Ovary (tissue), 3 donors: ENCODE results near the gene ACYP2.

Source experiments
- CTCF ChIP-seq, 3 donors: fragments of 450-650 bp in 2 of 3; fragments of 200-600 bp in 1 of 3; IDR thresholded peaks; one replicate each; pipeline versions ENCODE4 v1.5.1 to v1.8.0; 2016 to 2022; ENCODE audit warnings: antibody characterized with exemption in 3 of 3, mild to moderate bottlenecking in 1 of 3
- EP300 ChIP-seq: sonication (generic); formaldehyde crosslinking; IDR thresholded peaks from one replicate; pipeline ENCODE4 v1.6.1; 2017; ENCODE audit warnings: antibody characterized with exemption
- POLR2A ChIP-seq: fragments of 450-650 bp; IDR thresholded peaks from one replicate; pipeline ENCODE4 v1.6.1; 2017; ENCODE audit warnings: antibody characterized with exemption, mild to moderate bottlenecking, moderate library complexity
- donor health status: DM: no; HTN: no; CAD: no.

GRCh38 chr2:54336977-54337255, 221.5 kb downstream of the ACYP2 start:
- no peak for TF ChIP-seq CTCF (IDR thresholded peaks at IDR 0.05)
- no peak for TF ChIP-seq EP300
- no peak for TF ChIP-seq POLR2A
